OCI-M2 (cell line): ENCODE measurements around the gene ZYG11B.
"Not testable (repeated sequence)": the region's sequence is repeated elsewhere in the genome, so short reads cannot be mapped to it uniquely, and the experiment has no call there.

Source experiments
- DNase-seq: peaks from one replicate; lab custom pipeline; 2025; ENCODE audit not compliant: unreplicated experiment; lab: John Stamatoyannopoulos, UW

ZYG11B gene

DNA sequence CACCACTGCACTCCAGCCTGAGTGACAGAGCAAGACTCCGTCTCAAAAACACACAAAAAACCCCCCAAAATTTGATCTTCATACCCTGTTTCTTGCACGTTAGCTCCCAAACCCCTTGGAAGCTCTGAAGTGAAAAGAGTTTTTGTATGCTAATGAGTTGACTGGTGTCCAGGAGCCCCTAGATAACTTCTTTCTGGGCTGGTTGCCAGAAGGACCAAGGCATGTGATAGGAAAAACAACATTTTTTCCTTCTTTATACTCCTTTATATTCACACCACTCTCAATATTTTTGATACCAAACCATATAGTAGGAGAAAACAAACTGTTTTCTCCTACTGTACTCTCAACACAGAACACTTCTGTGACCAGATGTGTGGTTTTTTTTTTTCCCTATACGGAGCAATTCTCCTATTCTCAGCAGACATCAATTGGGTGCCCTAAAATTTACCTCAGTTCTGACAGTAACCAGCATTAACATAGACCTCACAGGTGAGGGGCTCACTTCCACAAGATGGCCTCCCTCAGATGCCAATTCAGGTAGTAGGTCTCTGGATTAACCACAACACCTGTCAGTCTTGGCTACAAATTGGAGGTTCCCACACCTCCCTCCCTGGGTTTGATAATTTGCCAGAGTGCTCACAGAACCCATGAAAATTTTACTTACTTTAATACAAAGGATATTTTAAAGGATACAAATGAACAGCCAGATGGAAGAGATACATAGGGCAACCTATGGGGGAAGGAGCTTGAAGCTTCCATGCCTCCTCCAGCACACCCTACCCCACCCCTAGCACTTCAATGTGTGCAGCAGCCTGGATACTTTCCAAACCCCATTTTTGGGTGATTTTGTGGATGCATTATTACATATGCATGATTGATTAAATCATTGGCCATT lies 25.6 kb downstream of the ZYG11B start:
- no peak for DNase-seq

DNA sequence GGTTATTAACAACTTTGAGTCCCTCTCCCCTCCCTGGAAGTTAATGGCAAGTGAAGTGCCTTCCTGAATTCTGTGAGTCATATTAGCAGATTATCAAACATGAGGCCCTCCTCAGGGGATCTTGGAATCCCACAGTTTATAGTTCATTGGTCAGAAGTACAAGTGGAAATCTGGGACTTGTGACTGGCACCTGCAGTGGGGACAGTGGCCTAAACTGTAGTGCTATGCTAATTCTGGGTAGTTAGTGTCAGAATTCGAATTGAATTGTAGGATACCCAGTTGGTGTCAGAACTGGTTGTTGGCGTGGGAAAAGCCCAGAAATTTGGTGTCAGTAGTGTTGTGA lies 26.2 kb downstream of the ZYG11B start:
- DNase-seq = no peak

DNA sequence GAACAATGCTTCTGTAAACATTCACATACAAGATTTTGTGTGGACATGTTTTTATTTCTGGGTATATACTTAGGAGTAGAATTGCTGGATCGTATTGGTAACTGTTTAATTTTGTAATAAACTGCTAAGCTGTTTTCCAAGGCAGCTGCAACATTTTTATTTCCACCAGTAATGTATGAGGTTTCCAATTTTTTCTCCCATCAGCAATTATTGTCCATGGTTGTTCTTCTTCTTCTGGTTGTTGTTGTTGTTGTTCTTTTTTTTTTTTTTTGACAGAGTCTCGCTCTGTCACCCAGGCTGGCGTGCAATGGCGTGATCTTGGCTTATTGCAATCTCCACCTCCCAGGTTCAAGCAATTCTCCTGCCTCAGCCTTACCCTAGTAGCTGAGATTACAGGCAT lies 26.9 kb downstream of the ZYG11B start:
- DNase-seq = no peak

DNA sequence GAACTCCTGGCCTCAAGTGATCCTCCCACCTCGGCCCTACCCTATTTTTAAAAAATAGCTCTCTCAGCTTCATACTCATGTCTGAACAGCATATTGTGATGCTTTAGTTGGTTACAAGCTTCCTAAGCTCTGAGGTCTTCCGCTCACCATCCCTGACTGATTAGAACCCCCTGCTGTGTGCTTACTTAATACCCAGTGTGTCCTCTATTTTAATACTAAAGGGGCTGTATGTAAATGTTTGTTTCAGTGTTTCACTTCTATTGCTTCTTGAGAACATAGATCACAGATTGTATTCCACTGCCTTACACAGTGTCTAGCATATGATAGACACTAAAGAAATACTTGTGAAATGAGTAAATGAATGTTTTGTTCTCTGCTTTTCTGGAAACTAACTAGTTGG lies 29.8 kb downstream of the ZYG11B start:
- DNase-seq = no peak

DNA sequence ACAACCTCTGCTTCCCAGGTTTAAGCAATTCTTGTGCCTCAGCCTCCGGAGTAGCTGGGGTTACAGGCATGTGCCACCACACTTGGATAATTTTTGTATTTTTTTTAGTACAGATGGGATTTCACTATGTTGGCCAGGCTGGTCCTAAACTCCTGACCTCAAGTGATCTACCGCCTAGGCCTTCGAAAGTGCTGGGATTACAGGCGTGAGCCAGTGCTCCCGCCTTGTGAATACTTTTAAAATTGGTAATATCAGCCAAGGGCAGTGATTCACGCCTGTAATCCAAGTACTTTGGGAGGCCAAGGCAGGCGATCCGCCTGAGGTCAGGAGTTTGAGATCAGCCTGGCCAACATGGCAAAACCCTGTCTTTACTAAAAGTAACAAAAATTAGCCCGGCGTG lies 33.7 kb downstream of the ZYG11B start:
- no peak for DNase-seq

DNA sequence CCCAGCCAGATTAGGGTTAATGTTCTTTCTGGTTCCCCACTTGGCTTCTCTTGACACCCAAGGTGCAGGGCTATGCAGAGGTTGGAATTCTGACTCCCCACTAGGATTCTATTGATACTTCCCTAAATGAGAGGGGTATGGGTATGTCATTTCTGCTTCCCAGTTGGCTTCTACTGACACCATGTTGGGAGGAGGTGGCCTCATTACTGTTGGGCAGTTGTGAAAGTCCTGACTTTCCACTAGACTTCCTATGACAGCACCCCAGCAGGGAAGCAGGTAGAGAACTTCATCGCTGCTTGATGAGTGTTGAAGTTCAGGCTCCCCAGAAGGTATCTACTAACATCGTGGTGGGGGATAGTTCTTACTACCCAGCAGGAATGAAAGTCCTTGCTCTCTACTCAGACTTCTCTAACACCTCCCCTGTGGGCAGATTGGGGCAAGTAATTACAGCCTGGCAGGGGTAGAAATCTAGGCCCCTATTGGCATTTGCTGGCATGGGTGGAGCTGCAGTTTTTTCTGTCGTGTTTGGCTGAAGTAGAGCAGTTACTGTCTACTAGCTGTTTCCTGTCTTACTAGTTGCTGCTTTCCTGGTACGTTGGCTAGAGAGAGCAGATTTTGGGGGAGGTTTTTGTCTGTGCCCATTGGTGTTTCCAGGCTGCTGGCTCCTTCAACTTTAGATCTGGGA lies 41.5 kb downstream of the ZYG11B start:
- no peak for DNase-seq

DNA sequence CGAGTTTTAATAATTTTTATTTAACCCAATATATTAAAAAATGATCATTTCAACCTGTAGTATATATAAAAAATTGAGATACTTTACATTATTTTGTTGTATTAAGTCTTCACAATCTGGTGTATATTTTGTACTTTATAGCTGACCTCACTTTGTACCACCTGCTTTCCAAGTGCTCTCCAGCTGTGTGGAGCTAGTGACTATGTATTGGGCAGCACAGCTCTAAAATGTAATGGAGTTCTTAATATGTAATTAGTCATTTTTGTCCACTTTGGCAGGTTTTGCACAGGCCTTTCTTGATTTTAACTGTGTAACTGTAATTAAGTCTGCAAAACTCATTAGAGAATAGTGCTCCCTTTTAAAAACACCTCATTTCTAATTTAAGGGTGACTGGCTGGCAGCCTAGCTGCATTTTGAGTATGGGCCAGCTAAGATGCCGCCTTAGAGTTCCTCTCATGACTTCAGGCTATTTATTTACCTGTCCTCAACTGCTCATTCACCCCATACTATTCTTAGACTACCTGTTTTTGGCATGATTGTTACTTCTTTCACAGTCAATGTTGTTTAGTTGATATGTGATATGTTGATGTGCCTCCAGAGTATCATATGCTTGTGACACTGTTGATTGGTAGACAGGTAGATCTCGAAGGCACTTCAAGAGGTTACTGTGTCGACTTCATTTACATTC lies 43.2 kb downstream of the ZYG11B start:
- DNase-seq = no peak

DNA sequence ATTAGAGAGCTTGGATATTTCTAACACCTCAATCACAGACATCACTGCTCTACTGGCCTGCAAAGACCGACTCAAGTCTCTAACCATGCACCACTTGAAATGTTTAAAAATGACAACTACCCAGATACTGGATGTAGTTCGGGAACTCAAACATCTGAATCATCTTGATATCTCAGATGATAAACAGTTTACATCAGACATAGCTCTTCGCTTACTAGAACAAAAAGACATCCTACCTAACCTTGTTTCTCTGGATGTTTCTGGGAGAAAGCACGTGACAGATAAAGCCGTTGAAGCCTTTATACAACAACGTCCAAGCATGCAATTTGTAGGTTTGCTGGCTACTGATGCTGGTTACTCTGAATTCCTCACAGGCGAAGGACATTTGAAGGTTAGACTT lies 45.1 kb downstream of the ZYG11B start:
- DNase-seq = no peak

DNA sequence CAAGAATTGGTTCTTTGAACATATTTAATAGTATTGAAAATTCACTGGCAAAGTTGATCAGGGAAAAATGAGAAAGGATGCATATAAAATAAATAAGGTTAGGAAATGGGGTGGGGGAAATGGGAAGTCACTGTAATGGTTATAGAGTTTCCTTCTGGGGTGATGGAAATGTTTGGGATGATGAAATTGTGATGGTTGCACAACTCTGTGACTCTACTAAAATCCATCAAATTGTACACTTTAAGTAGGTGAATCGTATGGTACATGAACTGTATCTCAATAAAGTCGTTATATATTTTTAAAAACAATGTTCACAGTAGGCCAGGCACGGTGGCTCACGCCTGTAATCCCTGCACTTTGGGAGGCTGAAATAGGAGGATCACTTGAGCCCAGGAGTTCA lies 59.9 kb downstream of the ZYG11B start:
- DNase-seq = no peak

DNA sequence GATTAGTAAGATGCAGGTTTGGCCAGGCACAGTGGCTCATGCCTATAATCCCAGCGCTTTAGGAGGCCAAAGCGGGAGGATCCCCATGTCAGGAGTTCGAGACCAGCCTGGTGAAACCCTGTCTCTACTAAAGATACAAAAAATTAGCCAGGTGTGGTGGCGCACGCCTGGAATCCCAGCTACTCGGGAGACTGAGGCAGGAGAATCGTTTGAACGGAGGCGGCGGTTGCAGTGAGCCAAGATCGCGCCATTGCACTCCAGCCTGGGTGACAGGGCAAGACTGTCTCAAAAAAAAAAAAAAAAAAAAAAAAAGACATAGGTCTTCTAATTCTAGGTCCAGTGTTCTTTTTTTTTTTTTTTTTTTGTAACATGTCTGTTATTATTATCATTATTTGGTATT lies 64.2 kb downstream of the ZYG11B start:
- DNase-seq = not testable (repeated sequence)

DNA sequence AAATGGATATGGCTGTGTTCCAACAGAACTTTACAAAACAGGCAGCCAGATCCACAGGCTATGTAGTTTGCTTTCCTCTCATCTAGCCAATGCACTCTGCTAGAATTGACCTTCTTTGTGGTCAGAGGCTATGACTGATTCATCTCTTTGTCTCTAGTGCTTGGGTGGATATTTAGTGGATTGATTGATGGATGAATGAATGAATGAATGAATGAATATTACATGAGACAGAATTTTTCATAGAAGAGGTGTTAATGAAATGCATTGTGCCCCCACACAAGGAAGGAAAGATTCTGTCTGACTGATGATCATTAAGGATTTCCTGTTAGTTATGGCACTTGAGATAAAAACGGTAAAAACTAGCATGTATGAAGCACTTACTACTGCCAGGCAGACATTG lies 65.8 kb downstream of the ZYG11B start:
- DNase-seq = no peak

DNA sequence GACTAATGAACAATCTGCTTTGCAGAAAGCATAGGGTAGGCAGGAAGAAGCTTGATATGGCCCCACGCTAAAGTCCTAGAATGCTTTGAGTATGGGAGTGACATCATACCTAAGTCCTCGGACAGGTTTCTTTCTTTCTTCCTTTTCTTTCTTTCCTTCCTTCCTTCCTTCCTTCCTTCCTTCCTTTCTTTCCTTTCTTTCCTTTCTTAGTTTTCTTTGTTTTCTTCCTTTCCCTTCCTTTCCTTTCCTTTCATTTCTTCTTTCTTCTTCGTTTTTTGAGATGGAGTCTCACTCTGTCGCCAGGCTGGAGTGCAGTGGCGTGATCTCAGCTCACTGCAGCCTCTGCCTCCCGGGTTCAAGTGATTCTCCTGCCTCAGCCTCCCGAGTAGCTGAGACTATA lies 67.5 kb downstream of the ZYG11B start:
- not testable (repeated sequence) for DNase-seq

DNA sequence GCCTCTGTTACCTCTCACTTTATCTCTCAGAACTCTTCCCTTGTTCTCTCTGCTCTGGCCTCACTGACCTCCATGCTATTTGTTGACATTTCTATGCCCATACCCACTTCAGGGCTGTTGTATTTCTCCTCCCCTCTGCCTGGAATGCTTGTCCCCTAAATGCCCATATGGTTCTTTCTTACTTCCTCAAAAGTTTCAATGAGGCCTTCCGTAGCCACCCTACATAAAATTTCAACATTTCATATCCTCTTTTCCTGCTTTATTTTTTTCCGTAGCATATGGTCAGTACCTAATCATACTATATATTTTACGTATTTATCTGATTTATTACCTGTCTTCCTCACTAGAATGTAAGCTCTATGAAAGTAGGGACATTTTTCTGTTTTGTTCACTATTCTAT lies 69.2 kb downstream of the ZYG11B start:
- no peak for DNase-seq

DNA sequence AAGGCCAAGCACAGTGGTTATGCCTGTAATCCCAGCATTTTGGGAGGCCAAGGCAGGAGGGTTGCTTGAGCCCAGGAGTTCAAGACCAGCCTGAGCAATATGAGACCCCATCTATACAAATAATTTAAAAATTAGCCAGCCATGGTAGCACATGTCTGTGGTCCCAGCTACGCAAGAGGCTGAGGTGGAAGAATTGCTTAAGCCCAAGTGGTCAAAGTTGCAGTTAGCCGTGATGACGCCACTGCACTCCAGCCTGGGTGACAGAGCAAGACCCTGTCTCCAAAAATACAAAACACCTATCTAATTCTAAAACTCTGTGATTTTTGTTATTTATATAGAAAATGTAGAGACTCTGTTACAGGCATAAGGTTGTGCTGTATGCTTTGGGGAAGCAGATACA lies 72.1 kb downstream of the ZYG11B start:
- DNase-seq = no peak

DNA sequence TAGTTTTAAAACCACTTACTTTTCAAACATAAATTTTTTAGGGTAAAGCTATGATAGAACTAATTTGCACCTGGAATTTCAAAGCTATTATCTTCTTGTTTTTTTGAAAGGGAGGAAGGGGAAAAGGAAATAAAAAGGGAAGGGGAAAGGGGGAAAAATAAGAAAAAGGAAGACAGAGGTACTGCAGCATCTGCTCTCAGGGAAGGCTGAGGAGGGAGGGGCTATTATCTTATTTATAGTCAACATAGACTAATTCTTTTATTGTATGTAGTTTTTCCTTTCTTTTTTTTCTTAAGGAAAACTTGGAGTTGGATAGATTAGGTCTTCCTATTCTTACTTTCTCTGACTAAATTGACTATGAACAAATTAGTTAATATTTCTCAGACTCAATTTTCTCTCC lies 74.8 kb downstream of the ZYG11B start:
- DNase-seq = no peak

DNA sequence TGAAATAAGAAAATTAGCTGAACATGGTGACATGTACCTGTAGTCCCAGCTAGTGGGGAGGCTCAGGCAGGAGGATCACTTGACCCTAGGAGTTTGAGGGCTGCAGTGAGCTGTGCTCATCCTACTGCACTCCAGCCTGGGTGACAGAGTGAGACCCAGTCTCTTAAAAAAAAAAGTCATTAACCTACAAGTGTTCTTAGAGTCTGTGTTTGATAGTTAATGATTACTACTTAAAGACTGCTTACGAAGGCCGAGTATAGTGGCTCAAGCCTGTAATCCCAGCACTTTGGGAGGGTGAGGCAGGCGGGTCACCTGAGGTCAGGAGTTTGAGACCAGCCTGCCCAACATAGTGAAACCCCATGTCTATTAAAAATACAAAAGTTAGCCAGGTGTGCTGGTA lies 77.8 kb downstream of the ZYG11B start:
- not testable (repeated sequence) for DNase-seq

DNA sequence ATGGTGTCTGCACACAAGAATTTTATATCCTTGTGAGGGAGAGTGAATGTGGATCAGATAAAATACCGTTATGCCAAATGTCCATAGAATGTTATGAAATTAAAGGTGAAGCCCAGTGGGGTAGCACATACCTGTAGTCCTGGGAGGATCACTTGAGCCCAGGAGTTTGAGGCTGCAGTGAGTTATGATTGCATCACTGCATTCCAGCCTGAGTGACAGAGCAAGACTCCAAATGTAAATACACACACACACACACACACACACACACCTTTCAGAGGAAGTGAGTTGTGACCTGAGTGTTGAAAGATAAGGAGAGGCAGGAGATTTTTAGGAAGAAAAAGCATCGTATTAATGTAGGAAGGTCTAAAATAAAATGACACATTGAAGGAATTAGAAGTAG lies 88.2 kb downstream of the ZYG11B start:
- DNase-seq = no peak

DNA sequence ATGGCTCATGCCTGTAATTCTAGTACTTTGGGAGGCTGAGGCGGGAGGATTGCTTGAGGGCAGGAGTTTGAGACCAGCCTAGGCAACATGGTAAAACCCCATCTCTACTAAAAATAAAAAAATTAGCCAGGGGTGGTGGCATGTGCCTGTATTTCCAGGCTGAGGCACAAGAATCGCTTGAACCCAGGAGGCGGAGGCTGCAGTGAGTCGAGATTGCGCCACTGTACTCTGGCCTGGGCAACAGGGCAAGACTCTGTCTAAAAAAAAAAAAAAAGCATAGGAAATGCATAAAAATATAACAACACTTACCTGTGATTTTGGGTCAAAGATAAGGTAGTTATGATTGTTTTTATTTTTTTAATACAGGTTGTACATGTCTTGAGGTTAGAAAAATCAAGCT lies 94.6 kb downstream of the ZYG11B start:
- not testable (repeated sequence) for DNase-seq

DNA sequence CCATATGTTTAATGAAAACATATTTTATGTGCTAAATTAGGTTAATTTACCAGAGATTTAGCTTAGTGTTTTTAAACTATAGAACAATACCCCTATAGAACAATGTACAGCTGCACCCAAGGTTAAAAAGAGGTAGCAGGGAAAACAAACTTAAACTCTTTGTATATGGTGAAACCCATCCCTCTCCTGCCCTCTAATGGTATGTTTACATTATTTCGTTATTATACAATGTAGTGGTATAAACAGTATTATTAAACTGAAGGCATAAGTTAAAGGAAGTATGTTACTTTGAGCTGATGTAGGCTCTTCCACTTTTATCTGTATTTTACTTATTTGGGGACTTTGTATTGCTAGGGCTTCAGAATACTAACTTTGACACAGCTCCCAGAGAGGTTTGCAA lies 99.6 kb downstream of the ZYG11B start:
- DNase-seq = no peak

DNA sequence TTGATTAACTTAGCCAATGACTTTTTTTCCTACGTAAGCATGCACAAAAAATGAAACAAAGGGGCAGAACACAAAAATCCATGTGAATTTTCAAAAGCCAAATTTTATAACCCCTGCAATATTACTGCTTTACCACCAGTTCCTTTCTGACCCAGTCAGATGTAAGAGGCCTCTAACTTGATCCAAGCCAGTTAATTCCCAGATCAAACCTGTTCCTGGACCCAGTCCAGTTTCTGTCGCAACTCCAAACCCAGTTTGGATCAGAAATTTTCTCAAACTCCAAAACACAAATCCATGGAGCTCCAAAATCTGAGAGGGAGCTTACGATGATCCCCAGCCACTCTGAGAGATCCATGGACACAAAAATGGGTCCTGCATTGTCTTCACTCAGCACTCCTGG lies 108.5 kb downstream of the ZYG11B start:
- no peak for DNase-seq

DNA sequence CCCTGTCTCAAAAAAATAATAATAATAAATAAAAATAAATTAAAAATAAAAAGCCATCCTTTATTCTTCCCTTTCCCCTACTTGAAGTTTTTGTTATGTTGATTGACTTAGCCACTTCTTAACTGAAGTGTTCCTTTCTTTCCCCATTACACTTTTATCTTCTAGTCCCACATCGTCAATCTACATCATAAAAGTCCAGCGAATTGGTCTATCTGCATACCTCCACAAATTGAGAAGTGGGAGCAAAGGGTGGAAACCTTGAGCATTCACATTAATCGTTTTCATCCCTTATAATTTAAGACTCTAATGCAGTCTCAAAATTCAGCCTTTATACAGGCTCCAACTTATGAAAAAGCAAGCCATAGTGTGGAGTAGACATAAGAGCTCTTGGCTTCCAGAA lies 109.8 kb downstream of the ZYG11B start:
- no peak for DNase-seq

DNA sequence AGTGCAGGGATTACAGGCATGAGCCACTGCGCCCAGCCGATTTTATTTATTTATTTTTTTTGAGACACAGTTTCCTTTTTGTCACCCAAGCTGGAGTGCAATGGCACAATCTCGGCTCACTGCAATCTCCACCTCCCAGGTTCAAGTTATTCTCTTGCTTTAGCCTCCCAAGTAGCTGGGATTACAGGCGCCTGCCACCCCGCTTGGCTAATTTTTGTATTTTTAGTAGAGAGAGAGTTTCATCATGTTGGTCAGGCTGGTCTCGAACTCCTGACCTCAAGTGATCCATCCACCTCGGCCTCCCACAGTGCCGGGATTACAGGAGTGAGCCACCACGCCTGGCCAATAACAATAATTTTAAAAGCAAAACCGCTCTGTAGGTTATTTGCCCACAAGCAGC lies 112.9 kb downstream of the ZYG11B start:
- DNase-seq = not testable (repeated sequence)
